ENCODE measurements around the gene CDC14A. TPM values are rescaled to one million over a fixed set of nuclear protein-coding genes. Genes with fewer than 3 reads are reported as not detected.

CDC14A gene
- polyA plus RNA-seq, 1 of the 3 experiments (the other 2 are of a cell fraction), result 2.2 TPM

DNA sequence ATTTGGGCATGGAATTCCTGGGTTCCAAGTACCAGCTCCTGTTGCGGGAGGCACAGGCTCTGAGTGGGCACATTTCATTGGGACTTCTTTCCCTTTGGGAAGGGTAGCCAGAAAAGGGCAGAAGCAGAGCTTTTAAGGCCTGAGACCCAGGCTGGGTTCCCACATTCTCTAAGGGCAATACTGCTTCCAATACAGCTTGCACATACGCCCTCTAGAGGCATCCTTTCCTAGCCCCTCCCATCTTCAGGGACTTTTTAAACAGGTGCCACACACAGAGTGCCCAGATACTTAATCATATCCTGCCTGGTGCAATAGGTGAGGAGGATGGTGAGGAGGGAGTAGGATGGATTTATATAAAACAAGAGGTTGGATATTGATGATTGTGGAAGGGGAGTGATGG, 191.3 kb downstream of the CDC14A start:
- Histone ChIP-seq H3K4me2 (no peak overlapping the region), H3K9ac (no peak overlapping the region), H3K36me3 (replicated peaks in 1 of 2; ENCODE audit: control insufficient read depth in 1 of 2, insufficient read depth in 2 of 2, low read length in 1 of 2) (no peaks in the 10 kb centered on the region), H3K27me3 (ENCODE audit: insufficient read depth) (no peaks in the 10 kb centered on the region), H3K4me1 (ENCODE audit: control insufficient read depth in 1 of 2, insufficient read depth in 2 of 2, low read depth in 1 of 2, low read length in 1 of 2) (peaks cover 0 to 18% of the 10 kb centered on the region in 2 experiments; a peak in 2 of 4 replicates), H3F3A (replicated peaks; ENCODE audit: insufficient read depth) (no peaks in the 10 kb centered on the region), H3K27ac (ENCODE audit: low read depth in 2 of 2, low read length in 1 of 2) (no peak overlapping the region), H3K79me2 (ENCODE audit: insufficient read depth) (no peaks in the 10 kb centered on the region), H3K9me3 (no peaks in the 10 kb centered on the region), H3K9me2 (no peaks in the 10 kb centered on the region), H4K20me1 (ENCODE audit: insufficient read depth) (no peaks in the 10 kb centered on the region), H3K4me3 (ENCODE audit: low read depth in 2 of 2, low read length in 1 of 2) (no peak overlapping the region), H2AFZ (ENCODE audit: low read depth) (no peak overlapping the region)
- TF ChIP-seq, protein P1, sequence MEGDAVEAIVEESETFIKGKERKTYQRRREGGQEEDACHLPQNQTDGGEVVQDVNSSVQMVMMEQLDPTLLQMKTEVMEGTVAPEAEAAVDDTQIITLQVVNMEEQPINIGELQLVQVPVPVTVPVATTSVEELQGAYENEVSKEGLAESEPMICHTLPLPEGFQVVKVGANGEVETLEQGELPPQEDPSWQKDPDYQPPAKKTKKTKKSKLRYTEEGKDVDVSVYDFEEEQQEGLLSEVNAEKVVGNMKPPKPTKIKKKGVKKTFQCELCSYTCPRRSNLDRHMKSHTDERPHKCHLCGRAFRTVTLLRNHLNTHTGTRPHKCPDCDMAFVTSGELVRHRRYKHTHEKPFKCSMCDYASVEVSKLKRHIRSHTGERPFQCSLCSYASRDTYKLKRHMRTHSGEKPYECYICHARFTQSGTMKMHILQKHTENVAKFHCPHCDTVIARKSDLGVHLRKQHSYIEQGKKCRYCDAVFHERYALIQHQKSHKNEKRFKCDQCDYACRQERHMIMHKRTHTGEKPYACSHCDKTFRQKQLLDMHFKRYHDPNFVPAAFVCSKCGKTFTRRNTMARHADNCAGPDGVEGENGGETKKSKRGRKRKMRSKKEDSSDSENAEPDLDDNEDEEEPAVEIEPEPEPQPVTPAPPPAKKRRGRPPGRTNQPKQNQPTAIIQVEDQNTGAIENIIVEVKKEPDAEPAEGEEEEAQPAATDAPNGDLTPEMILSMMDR (IDR thresholded peaks at IDR 0.05), result 0 out of 2 replicates have a peak, but pooled peaks have one; percentile 16
- TF ChIP-seq, protein P2, sequence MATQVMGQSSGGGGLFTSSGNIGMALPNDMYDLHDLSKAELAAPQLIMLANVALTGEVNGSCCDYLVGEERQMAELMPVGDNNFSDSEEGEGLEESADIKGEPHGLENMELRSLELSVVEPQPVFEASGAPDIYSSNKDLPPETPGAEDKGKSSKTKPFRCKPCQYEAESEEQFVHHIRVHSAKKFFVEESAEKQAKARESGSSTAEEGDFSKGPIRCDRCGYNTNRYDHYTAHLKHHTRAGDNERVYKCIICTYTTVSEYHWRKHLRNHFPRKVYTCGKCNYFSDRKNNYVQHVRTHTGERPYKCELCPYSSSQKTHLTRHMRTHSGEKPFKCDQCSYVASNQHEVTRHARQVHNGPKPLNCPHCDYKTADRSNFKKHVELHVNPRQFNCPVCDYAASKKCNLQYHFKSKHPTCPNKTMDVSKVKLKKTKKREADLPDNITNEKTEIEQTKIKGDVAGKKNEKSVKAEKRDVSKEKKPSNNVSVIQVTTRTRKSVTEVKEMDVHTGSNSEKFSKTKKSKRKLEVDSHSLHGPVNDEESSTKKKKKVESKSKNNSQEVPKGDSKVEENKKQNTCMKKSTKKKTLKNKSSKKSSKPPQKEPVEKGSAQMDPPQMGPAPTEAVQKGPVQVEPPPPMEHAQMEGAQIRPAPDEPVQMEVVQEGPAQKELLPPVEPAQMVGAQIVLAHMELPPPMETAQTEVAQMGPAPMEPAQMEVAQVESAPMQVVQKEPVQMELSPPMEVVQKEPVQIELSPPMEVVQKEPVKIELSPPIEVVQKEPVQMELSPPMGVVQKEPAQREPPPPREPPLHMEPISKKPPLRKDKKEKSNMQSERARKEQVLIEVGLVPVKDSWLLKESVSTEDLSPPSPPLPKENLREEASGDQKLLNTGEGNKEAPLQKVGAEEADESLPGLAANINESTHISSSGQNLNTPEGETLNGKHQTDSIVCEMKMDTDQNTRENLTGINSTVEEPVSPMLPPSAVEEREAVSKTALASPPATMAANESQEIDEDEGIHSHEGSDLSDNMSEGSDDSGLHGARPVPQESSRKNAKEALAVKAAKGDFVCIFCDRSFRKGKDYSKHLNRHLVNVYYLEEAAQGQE (IDR thresholded peaks at IDR 0.05; ENCODE audit: low read depth, low read length), result no peak
- no peak for TF ChIP-seq RAD21 (IDR thresholded peaks at IDR 0.05; ENCODE audit: low read length)
- no peak for DNase-seq
- CTCF ChIA-PET, result interaction anchor here (1.0 to 1.3 kb wide), 4 partner anchors 22 to 84 kb away, joined by 3 to 5 read pairs (median 4); no protein-coding TSS in a partner anchor
- WGBS (ENCODE audit: low lambda C conversion rate), result 86% methylated on average over 2 of the region's 2 CpGs
- POLR2A ChIA-PET, result no interaction called here

DNA sequence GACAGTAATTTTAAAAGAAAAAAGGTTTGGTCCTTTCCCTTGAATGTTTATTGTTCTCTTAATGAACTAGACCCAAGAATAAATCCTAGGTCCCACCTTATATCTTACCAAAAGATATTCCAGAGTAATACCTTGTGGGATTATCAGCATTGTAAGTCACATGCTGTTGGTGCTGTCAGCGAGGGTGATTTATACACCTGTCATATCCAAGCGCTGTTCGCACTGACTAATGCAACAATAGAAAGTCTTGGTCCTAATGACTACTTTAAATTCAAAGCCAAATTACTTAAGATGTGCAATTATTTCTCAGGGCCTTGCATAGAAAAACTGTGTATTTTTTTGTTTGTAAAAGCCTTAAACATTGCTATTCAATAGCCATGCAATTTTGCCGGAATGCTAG, 192.5 kb downstream of the CDC14A start:
- 94% methylated on average over 4 of the region's 4 CpGs for WGBS (ENCODE audit: low lambda C conversion rate)
- no peak for TF ChIP-seq TCF12 (IDR thresholded peaks at IDR 0.05)
- TF ChIP-seq RAD21 (IDR thresholded peaks at IDR 0.05; ENCODE audit: low read length), result no peak
- ChIA-PET CTCF (no interaction called here), POLR2A (no interaction called here)
- no peak for DNase-seq
- Histone ChIP-seq H4K20me1 (ENCODE audit: insufficient read depth) (no peaks in the 10 kb centered on the region), H3K27me3 (ENCODE audit: insufficient read depth) (no peaks in the 10 kb centered on the region), H3K36me3 (replicated peaks in 1 of 2; ENCODE audit: control insufficient read depth in 1 of 2, insufficient read depth in 2 of 2, low read length in 1 of 2) (no peaks in the 10 kb centered on the region), H3K9ac (no peak overlapping the region), H3F3A (replicated peaks; ENCODE audit: insufficient read depth) (no peaks in the 10 kb centered on the region), H3K4me1 (ENCODE audit: control insufficient read depth in 1 of 2, insufficient read depth in 2 of 2, low read depth in 1 of 2, low read length in 1 of 2) (peaks cover 0 to 8% of the 10 kb centered on the region in 2 experiments; a peak in 2 of 4 replicates), H2AFZ (ENCODE audit: low read depth) (no peak overlapping the region; the same call in 1 of the 2 replicates), H3K27ac (ENCODE audit: low read depth in 2 of 2, low read length in 1 of 2) (no peak overlapping the region), H3K4me2 (no peak overlapping the region), H3K4me3 (ENCODE audit: low read depth in 2 of 2, low read length in 1 of 2) (no peak overlapping the region), H3K9me2 (no peaks in the 10 kb centered on the region), H3K79me2 (ENCODE audit: insufficient read depth) (no peaks in the 10 kb centered on the region), H3K9me3 (no peaks in the 10 kb centered on the region)

DNA sequence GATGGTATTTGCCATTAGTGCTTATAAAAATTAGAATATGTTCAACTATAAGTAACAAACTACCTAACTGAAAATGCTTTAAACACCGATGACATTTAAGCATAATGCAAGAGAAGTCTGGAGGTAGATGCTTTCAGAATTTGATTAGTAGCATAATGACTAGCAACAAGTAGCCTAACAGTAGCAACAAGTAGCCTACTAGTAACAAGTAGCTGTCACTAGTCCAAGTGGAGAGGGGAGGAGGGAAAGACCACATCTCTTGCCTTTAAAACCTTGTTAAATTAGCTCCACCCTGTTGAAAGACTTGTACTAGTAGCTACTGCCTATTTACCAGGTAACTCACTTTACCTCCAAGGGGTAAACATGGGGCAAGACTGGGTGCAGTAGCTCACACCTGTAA, 193.5 kb downstream of the CDC14A start:
- H3F3A ChIP-seq (replicated peaks; ENCODE audit: insufficient read depth), result no peaks in the 10 kb centered on the region
- WGBS (ENCODE audit: low lambda C conversion rate), result 86% methylated on average over 1 of the region's 1 CpG
- ChIA-PET CTCF (no interaction called here), POLR2A (no interaction called here)
- H3K27ac ChIP-seq (ENCODE audit: low read depth in 2 of 2, low read length in 1 of 2), result no peak overlapping the region
- H3K4me3 ChIP-seq (ENCODE audit: low read depth in 2 of 2, low read length in 1 of 2), result no peak overlapping the region
- H2AFZ ChIP-seq (ENCODE audit: low read depth), result no peak overlapping the region
- no peaks in the 10 kb centered on the region for H3K36me3 ChIP-seq (replicated peaks in 1 of 2; ENCODE audit: control insufficient read depth in 1 of 2, insufficient read depth in 2 of 2, low read length in 1 of 2)
- H3K79me2 ChIP-seq (ENCODE audit: insufficient read depth), result no peaks in the 10 kb centered on the region
- H3K9me3 ChIP-seq, result 0 out of 2 replicates have a peak, but pooled peaks cover 3% of the 10 kb centered on the region
- no peaks in the 10 kb centered on the region for H3K27me3 ChIP-seq (ENCODE audit: insufficient read depth)
- peaks cover 0 to 4% of the 10 kb centered on the region in 2 experiments; a peak in 1 of 4 replicates for H3K4me1 ChIP-seq (ENCODE audit: control insufficient read depth in 1 of 2, insufficient read depth in 2 of 2, low read depth in 1 of 2, low read length in 1 of 2)
- no peak for DNase-seq
- H4K20me1 ChIP-seq (ENCODE audit: insufficient read depth), result no peaks in the 10 kb centered on the region
- no peak overlapping the region for H3K9ac ChIP-seq
- no peaks in the 10 kb centered on the region for H3K9me2 ChIP-seq
- H3K4me2 ChIP-seq, result no peak overlapping the region
- TF ChIP-seq RXRA (IDR thresholded peaks at IDR 0.05; ENCODE audit: borderline replicate concordance, low read depth) (no peak), MEF2A (IDR thresholded peaks at IDR 0.05; ENCODE audit: borderline replicate concordance, low read depth) (no peak), NRF1 (IDR thresholded peaks at IDR 0.05; ENCODE audit: low read depth, low read length) (no peak), RFX5 (IDR thresholded peaks at IDR 0.05; ENCODE audit: low read length) (no peak), ELF1 (IDR thresholded peaks at IDR 0.05) (no peak), CHD2 (IDR thresholded peaks at IDR 0.05; ENCODE audit: low read length, partially characterized antibody) (no peak), POLR2AphosphoS5 (IDR thresholded peaks at IDR 0.05; ENCODE audit: low read depth, low read length) (no peak)
- TF ChIP-seq, protein P2 (IDR thresholded peaks at IDR 0.05; ENCODE audit: low read depth, low read length), result no peak
- TF ChIP-seq, protein P3, sequence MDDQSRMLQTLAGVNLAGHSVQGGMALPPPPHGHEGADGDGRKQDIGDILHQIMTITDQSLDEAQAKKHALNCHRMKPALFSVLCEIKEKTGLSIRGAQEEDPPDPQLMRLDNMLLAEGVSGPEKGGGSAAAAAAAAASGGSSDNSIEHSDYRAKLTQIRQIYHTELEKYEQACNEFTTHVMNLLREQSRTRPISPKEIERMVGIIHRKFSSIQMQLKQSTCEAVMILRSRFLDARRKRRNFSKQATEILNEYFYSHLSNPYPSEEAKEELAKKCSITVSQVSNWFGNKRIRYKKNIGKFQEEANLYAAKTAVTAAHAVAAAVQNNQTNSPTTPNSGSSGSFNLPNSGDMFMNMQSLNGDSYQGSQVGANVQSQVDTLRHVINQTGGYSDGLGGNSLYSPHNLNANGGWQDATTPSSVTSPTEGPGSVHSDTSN (IDR thresholded peaks at IDR 0.05), result no peak

Data from SK-N-SH (cell line).